Uterus (tissue), 4 donors: Measurements from ENCODE around the gene COL6A1. TPM values are rescaled to one million over a fixed set of nuclear protein-coding genes. Genes with fewer than 3 reads are reported as not detected.

Experiments used
- DNase-seq, 2 donors: peaks; one replicate each; pipeline ENCODE4 v3.0.0-alpha.2; 2019 to 2020
- H3K27ac ChIP-seq, 2 donors: fragments of 200-600 bp; sonication (generic); 1 replicate in 1 of 2; 2 replicates in 1 of 2; pipeline ENCODE4 v1.5.1; 2016 to 2018
- H3K27me3 ChIP-seq, 2 donors: fragments of 200-600 bp; sonication (generic); one replicate each; pipeline ENCODE4 v1.5.1; 2018 to 2019; ENCODE audit warnings: control low read depth in 1 of 2
- H3K36me3 ChIP-seq, 2 donors: fragments of 200-600 bp; sonication (generic); one replicate each; pipeline ENCODE4 v1.5.1; 2019; ENCODE audit warnings: control low read depth in 1 of 2
- H3K4me1 ChIP-seq, 2 donors: fragments of 200-600 bp; sonication (generic); one replicate each; pipeline ENCODE4 v1.5.1; 2018 to 2019; ENCODE audit warnings: control low read depth in 1 of 2
- H3K4me3 ChIP-seq, 2 donors: fragments of 200-600 bp; sonication (generic); 1 replicate in 1 of 2; 2 replicates in 1 of 2; pipeline ENCODE4 v1.5.1; 2018 to 2019; ENCODE audit warnings: mild to moderate bottlenecking in 1 of 2
- H3K9me3 ChIP-seq, 2 donors: fragments of 200-600 bp; sonication (generic); one replicate each; pipeline ENCODE4 v1.5.1; 2019; ENCODE audit warnings: control low read depth in 1 of 2
- CTCF ChIP-seq, 4 experiments: fragments of 200-600 bp in 2 of 4; fragments of 450-650 bp in 2 of 4; sonication (generic) in 2 of 4; IDR thresholded peaks; one replicate each; pipeline ENCODE4 v1.5.1; 2016 to 2019; ENCODE audit warnings: antibody characterized with exemption in 4 of 4, mild to moderate bottlenecking in 2 of 4, moderate library complexity in 1 of 4
- POLR2A ChIP-seq, 2 donors: fragments of 450-650 bp; IDR thresholded peaks; one replicate each; pipeline ENCODE4 v1.6.1; 2016; ENCODE audit warnings: antibody characterized with exemption in 2 of 2, mild to moderate bottlenecking in 1 of 2, moderate library complexity in 1 of 2
- intact Hi-C: fragments of 100-400 bp; cut with DNase I; formaldehyde crosslinking; loops from one replicate; pipeline ENCODE4 v1.15.1; 2023; ENCODE audit warnings: low total_unique reads
- total RNA-seq, 4 donors: library from RNA; depleted of rRNA in 3 of 4; stranded (reverse); fragments of >200 nt in 3 of 4; gene quantifications; one replicate each; pipeline versions ENCODE4 v1.1.0 to v1.2.4, GENCODE V29; 2014 to 2023
- donor health status: DM: yes; HTN: yes; CAD: no.

Gene COL6A1
- total RNA-seq, 4 donors from 2014 or later = 621 to 1,160 (median 804) TPM

GRCh38 chr21:45997205-45997494 is 15.6 kb downstream of the COL6A1 start:
- intact Hi-C loops = no loop called here
- H3K27me3 ChIP-seq = no peaks in the 10 kb centered on the region
- H3K4me1 ChIP-seq = no peaks in the 10 kb centered on the region
- no peak overlapping the region for H3K4me3 ChIP-seq
- DNase-seq = peak in 1 of 2 donors; percentile 12
- H3K36me3 ChIP-seq = no peaks in the 10 kb centered on the region
- TF ChIP-seq CTCF (IDR thresholded peaks at IDR 0.05) (no peak), POLR2A (IDR thresholded peaks at IDR 0.05) (no peak)
- no peaks in the 10 kb centered on the region for H3K9me3 ChIP-seq
- H3K27ac ChIP-seq = peak overlapping the region; percentile 44 to 78

GRCh38 chr21:45997495-45998275 is 16.1 kb downstream of the COL6A1 start:
- intact Hi-C loops = no loop called here
- TF ChIP-seq CTCF (IDR thresholded peaks at IDR 0.05) = no peak
- H3K27me3 ChIP-seq = no peaks in the 10 kb centered on the region
- H3K4me3 ChIP-seq = no peak overlapping the region
- no peaks in the 10 kb centered on the region for H3K4me1 ChIP-seq
- no peaks in the 10 kb centered on the region for H3K9me3 ChIP-seq
- peak overlapping the region; percentile 44 to 78 for H3K27ac ChIP-seq
- peak; percentile 23 for DNase-seq
- H3K36me3 ChIP-seq = no peaks in the 10 kb centered on the region

- no peak overlapping the region for H3K4me3 ChIP-seq
- H3K27me3 ChIP-seq = no peaks in the 10 kb centered on the region
- TF ChIP-seq CTCF (IDR thresholded peaks at IDR 0.05) = no peak
- no peak for TF ChIP-seq POLR2A (IDR thresholded peaks at IDR 0.05)
- intact Hi-C loops = no loop called here
- no peaks in the 10 kb centered on the region for H3K9me3 ChIP-seq
- DNase-seq = peak in 1 of 2 donors; percentile 17
- H3K27ac ChIP-seq = peak overlapping the region; percentile 44 to 78
- H3K4me1 ChIP-seq = no peaks in the 10 kb centered on the region
- no peaks in the 10 kb centered on the region for H3K36me3 ChIP-seq
Observed at GRCh38 chr21:45998276-45998701, 16.7 kb downstream of the COL6A1 start.

- intact Hi-C loops = no loop called here
- peak overlapping the region in 1 of 2 donors; percentile 10 for H3K27ac ChIP-seq
- peak; percentile 19 to 20 for DNase-seq
- H3K27me3 ChIP-seq = no peaks in the 10 kb centered on the region
- no peaks in the 10 kb centered on the region for H3K4me1 ChIP-seq
- H3K4me3 ChIP-seq = no peak overlapping the region
- H3K9me3 ChIP-seq = no peaks in the 10 kb centered on the region
- TF ChIP-seq CTCF (IDR thresholded peaks at IDR 0.05) (no peak), POLR2A (IDR thresholded peaks at IDR 0.05) (no peak)
- H3K36me3 ChIP-seq = no peaks in the 10 kb centered on the region
Observed at GRCh38 chr21:45998871-45999580, 17.5 kb downstream of the COL6A1 start.

- peak overlapping the region in 1 of 2 donors; percentile 65 for H3K27ac ChIP-seq
- no peaks in the 10 kb centered on the region for H3K27me3 ChIP-seq
- H3K4me1 ChIP-seq = no peaks in the 10 kb centered on the region
- intact Hi-C loops = no loop called here
- H3K9me3 ChIP-seq = no peaks in the 10 kb centered on the region
- no peak overlapping the region for H3K4me3 ChIP-seq
- peak in 1 of 2 donors; percentile 29 for DNase-seq
- no peaks in the 10 kb centered on the region for H3K36me3 ChIP-seq
- no peak for TF ChIP-seq CTCF (IDR thresholded peaks at IDR 0.05)
Observed at GRCh38 chr21:45999581-46000181, 18.1 kb downstream of the COL6A1 start.
